GM20431 (cell line): ENCODE results near the gene HS3ST5.

Source experiments
- in situ Hi-C: fragments of 300-500 bp; cut with MseI, MboI; formaldehyde crosslinking; loops from one replicate; pipeline ENCODE4 v1.15.0; 2020; ENCODE audit warnings: low sequenced_read_pairs; ENCODE audit not compliant: unreplicated experiment

HS3ST5 gene

GRCh38 chr6:114342826-114343781, at the start of gene HS3ST5:
Gene HS3ST5, minus strand, starts transcription at chr6:114343023. Its CDS starts 280,178 bp downstream, at chr6:114062845.
- in situ Hi-C loops, result no loop called here

GRCh38 chr6:114390176-114390575, 47.4 kb upstream of the HS3ST5 start:
- in situ Hi-C loops, result no loop called here

GRCh38 chr6:114389111-114389510, 46.3 kb upstream of the HS3ST5 start:
- in situ Hi-C loops, result no loop called here

- in situ Hi-C loops, result no loop called here
These were observed 39.6 kb upstream of the HS3ST5 start for GRCh38 chr6:114382406-114382805.

GRCh38 chr6:114377881-114378280, 35.1 kb upstream of the HS3ST5 start:
- in situ Hi-C loops, result no loop called here

- in situ Hi-C loops, result no loop called here
These were observed 33.9 kb upstream of the HS3ST5 start for GRCh38 chr6:114376611-114377175.

GRCh38 chr6:114375541-114376192, 32.8 kb upstream of the HS3ST5 start:
- in situ Hi-C loops, result no loop called here

GRCh38 chr6:114367315-114367961, 24.6 kb upstream of the HS3ST5 start:
- in situ Hi-C loops, result no loop called here

- in situ Hi-C loops, result no loop called here
These were observed 24.1 kb upstream of the HS3ST5 start for GRCh38 chr6:114366899-114367298.

GRCh38 chr6:114364301-114364700, 21.5 kb upstream of the HS3ST5 start:
- in situ Hi-C loops, result no loop called here

GRCh38 chr6:114362957-114363356, 20.1 kb upstream of the HS3ST5 start:
- in situ Hi-C loops, result no loop called here

- in situ Hi-C loops, result no loop called here
These were observed 19.6 kb upstream of the HS3ST5 start for GRCh38 chr6:114362396-114362795.

GRCh38 chr6:114361036-114361435, 18.2 kb upstream of the HS3ST5 start:
- in situ Hi-C loops, result no loop called here

GRCh38 chr6:114355300-114355699, 12.5 kb upstream of the HS3ST5 start:
- in situ Hi-C loops, result no loop called here

- in situ Hi-C loops, result no loop called here
These were observed 11.7 kb upstream of the HS3ST5 start for GRCh38 chr6:114354482-114354881.

- in situ Hi-C loops, result no loop called here
These were observed 3.6 kb upstream of the HS3ST5 start for GRCh38 chr6:114346451-114346850.

- in situ Hi-C loops, result no loop called here
These were observed 2.1 kb upstream of the HS3ST5 start for GRCh38 chr6:114344971-114345275.

GRCh38 chr6:114344246-114344970, 1.6 kb upstream of the HS3ST5 start:
- in situ Hi-C loops, result no loop called here

- in situ Hi-C loops, result no loop called here
These were observed 940 bp upstream of the HS3ST5 start for GRCh38 chr6:114343782-114344144.
